Hematopoietic multipotent progenitor cell treated with erythropoietin and hydrocortisone succinate and interleukin-3 and kit ligand, for 15 days (in vitro differentiated cells): ENCODE results near the gene GSE1.
A peak's percentile ranks its signal among the peaks of the same experiment; 100 is the strongest.

Source experiments
- DNase-seq: peaks from one replicate; pipeline ENCODE4 v3.0.0-alpha.2; 2015; ENCODE audit warnings: low spot score

The GSE1 gene

GRCh38 chr16:85677383-85677967 is 64.4 kb downstream of the GSE1 start:
- DNase-seq: no peak

DNA sequence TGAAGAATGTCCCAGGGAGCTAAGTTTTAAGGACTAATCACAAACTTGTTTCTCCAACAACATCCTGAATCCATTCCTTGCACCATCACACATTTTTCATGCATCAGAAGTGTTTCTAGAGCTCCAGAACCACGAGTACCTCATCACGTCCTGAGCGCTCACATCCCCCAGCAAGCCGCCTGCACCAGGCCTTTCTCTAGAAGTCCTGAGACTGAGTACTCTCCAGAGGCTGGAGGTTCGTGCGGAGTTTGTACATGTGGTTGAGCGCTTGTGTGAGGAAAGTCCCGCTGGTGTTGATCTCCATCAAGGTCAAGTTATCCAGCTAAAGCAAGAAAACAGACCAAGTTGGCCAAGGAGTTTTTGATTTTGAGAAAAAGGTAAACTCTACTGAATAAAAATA is 64.9 kb downstream of the GSE1 start:
- DNase-seq: no peak

DNA sequence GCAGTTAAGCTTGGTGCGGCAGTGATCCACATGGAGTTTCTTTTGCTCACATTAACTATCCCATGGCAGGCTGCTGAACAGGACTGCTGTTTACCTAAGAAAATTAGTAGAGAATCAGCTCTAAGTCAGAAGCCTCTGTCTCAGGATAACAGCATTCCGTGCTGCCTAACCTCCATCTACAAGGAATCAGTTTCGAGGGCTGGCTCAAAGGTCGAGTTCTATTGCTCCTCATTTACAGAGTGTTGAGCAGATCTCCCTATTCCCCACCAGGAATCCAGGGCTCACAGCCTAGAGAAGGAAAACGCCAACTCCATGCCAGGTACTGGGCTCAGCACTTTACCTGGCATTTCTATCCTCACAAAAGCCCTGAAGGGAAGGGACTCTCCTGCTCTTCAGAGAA is 65.7 kb downstream of the GSE1 start:
- no peak for DNase-seq

GRCh38 chr16:85679870-85680269 is 66.7 kb downstream of the GSE1 start:
- no peak for DNase-seq

DNA sequence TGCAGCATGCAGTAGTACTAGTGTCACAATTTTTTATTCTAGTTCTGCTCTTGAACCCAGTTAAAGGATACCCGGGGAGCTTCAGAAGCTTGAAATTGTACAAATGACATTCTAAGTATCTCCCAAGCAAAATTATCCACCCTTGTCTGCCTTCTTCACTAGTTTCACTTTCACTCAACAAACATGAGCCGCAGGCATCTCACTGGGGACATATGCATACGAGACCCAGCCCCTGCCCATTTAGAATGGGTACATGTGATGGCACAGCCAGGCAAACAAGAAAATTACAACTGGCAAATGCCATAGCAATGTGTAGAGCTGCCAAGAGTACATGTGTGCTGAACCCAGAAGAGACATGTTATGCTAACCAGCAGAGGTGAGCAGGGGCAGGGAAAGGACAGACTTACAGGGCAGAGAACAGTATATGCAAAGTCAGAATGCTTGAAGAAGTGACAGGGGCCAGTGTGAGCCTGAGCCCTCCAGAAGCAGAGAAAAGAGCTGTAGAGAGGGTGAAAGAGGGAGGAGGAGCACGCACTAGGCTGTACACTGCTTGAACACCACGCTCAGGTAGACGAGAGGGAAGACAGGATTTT is 67.3 kb downstream of the GSE1 start:
- DNase-seq: no peak

DNA sequence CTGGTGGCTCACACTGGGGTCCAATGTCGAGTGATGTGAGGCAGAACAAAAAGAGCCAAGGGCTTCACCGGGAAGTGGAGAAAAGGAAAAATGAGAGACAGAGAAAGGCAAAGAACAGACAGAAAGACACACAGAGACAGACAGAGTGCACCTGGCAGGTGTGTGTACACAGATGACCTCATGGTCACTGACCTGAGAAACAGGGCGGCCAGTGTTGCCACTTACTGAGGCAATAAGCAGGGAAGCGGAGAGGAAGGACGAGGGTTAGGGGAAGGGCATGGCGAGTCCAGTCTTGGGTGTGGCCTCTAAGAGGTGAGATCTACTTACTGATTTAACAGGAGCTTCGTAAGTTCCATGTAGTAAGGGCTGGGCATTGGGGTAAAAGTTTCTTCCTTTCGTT is 68.1 kb downstream of the GSE1 start:
- DNase-seq: no peak

GRCh38 chr16:85682516-85682915 is 69.4 kb downstream of the GSE1 start:
- no peak for DNase-seq

DNA sequence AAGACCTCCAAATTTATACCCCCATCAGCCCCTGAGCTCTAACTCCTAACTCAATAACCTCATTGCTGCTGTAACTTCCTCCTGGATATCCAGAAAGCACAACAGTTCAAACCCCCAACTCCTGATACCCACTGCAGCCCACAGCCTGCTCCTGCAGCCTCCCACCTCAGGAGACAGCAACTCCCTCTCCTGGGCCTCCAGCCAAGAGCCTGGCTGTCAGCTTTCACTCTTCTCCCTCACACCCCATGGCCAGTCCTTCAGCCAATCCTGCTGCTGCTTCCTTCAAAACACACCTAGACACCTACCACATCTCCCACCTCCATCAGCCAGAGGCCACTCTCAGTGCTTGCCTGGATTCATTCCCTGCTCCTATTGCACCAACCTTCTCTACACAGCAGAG is 70.2 kb downstream of the GSE1 start:
- peak; percentile 30 for DNase-seq

- no peak for DNase-seq
These were observed 72.1 kb downstream of the GSE1 start for GRCh38 chr16:85685251-85685650.

DNA sequence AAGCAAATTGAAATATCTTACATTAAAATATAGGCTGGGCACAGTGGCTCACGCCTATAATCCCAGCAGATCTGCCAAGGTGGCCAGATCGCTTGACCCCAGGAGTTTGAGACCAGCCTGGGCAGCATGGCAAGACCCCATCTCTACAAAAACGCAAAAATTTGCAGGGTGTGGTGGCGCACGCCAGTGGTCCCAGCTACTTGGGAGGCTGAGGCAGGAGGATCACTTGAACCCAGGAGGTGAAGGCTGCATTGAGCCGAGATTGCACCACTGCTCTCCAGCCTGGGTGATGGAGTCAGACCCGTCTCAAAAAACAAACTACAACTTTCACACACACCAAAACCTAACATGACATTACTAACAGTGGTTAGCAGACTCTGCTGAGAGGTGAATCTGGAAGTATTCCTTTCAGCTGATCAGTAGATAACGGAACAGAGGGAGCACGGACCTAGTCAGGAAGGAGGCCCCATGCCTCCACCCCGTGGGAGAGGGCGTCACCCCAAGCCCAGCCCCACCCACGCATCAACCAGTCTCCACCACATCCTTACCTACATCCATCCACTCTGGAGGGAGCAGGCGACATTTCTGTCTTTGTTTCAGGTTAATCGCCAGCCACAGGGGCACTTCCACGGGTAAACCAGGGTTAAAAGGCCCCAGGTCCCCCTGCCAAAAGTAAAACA is 73.9 kb downstream of the GSE1 start:
- no peak for DNase-seq

DNA sequence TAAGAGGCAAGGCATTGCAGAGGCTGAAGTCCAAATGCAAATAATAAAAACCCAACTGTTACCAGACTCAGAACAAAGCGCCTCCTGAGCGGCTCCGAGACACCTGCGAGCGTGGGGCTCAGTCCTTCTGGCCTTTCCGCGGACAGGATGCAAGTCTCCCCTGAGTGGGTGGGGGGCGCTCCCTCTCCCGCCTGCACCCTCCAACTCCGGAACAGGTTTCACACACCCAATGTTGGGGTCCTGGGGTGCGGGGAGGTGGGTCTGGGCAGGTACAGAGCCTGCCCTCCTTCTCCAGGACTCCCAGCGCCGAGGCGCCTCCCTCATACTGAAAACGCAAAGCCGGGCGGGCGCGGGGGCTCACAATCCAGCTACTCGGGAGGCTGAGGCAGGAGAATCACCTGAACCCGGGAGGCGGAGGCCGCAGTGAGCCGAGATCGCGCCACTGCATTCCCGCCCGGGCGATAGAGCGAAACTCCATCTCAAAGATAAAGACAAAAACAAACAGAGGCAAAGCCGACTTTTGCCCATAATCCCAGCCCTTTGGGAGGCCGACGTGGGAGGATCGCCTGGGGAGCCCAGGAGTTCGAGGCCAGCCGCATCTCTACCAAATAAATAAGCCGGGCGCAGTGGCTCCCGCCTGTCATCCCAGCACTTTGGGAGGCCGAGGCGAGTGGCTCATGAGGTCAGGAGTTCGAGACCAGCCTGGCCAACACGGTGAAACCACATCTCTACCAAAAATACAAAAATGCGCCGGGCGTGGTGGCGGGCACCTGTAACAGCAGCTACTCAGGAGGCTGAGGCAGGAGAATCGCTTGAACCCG is 74.7 kb downstream of the GSE1 start:
- DNase-seq: no peak

DNA sequence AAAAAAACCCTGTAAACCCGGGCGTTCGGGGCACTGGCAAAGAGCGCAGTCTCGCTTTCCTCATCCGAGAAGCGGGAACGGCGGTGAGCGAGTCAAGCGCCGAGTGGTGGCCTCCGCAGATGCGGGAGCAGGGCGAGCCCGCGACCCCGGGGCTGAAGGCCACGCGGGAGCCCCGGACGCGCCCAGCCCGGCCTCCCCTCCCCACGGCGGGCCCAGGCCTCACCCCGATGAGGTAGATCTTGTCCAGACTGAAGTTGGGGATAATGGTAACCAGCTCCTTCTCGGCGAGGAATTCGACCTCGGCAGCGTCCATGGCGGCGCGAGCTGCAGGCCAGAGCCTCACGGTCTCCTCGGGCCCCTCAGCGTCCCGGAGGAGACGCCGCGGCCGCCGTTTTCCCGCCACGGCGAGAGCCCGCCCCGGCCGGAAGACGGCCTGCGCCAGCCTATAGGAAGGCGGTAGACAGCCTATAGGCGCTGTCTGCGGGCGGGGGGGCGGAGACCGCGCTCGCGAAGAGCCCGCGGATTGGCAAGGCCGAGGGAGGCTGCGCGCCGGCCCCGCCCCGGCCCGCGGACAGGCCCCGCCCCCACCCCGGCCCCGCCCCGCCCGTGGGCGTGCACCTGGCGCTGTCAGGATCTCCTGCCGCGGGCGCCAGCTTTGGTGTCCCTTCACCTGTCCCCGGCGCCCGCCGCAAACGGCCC is 75.6 kb downstream of the GSE1 start, which contains the start of gene GINS2:
Gene GINS2 (minus strand): TSS at position 369 of the 699 bp plus-strand sequence. CDS start 56 bp downstream, at position 313.
- peak; percentile 92 for DNase-seq

- no peak for DNase-seq
These were observed 76.3 kb downstream of the GSE1 start for GRCh38 chr16:85689285-85689949.

DNA sequence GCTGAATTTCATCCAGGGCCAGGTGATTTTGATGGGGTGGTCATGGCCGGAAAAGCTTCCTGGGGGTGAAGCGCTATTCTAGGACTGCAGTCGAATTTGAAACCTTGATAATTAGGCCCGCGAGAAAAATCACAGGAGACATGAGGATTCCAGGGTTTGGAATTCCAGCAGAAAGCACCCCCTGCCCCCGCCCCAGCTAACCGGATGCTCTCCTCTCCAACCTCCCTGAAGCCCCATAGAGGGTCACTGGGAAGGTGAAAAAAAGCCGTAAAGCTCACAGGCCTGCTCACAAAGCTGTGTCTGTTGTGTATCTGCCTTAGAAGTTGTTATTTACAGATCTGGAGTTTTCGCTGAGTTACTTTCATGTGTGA is 76.8 kb downstream of the GSE1 start:
- no peak for DNase-seq

DNA sequence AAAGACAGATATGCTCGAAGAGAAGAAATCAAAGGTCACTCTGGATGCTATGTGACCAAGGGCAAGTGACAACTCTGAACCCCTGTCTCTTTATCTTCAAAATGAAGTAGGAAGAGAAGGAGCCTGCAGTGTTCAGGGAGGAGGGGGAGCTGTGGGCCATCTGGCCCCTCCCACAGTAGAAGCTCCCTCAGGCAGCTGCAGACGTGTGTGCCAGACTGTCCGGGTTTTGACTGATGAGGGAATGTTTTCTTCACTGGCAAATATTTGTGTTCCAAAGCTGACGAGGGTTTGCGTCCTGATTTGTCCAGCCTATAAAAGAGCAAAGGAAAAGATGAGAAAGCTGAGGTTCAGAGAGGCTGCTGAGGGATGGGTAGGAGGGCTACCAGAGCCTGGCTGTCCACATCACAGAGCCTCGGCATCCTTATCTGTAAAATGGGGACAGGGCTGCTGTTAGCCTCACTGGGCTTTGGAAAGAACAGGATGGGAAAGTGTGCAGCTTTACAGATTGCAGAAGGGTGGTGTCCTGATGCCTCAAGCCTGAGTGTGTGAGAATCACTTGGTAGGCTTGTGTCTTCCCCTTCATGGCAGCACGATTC is 77.4 kb downstream of the GSE1 start:
- no peak for DNase-seq

- DNase-seq: no peak
These were observed 82.3 kb downstream of the GSE1 start for GRCh38 chr16:85695196-85696128.

DNA sequence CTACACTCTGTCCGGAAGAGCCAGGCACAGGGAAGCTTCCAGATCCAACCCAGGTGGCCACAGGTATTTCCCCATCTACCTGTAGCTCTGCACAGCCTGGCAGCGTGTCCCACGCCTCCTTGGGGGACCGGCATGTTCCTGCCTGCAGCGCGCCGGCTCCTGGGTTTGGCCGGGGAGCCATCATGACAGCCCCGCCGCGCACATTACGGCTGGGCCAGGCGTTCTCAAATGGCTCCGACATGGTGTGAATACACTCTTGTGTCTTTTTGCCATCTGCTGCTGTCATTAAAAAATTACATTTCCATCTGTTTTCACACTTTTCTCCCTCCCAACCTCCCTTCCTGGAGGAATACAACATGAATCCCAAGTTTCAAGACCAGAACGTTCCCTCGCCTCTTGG is 83.7 kb downstream of the GSE1 start:
- no peak for DNase-seq

- no peak for DNase-seq
These were observed 84.3 kb downstream of the GSE1 start for GRCh38 chr16:85697431-85697830.

GRCh38 chr16:85698459-85698891 is 85.4 kb downstream of the GSE1 start:
- no peak for DNase-seq

- no peak for DNase-seq
These were observed 85.9 kb downstream of the GSE1 start for GRCh38 chr16:85698935-85699558.
